Tibial nerve (tissue), 4 donors: ENCODE data around the gene FNBP1L.

Experiments
- CTCF ChIP-seq, 5 experiments: fragments of 200-600 bp in 3 of 5; fragments of 450-650 bp in 2 of 5; sonication (generic) in 3 of 5; IDR thresholded peaks; one replicate each; pipeline ENCODE4 v1.5.1; 2016 to 2019; ENCODE audit warnings: antibody characterized with exemption in 5 of 5, mild to moderate bottlenecking in 3 of 5, moderate library complexity in 2 of 5
- EP300 ChIP-seq, 2 donors: sonication (generic); formaldehyde crosslinking; IDR thresholded peaks; one replicate each; pipeline ENCODE4 v1.6.1; 2017; ENCODE audit warnings: antibody characterized with exemption in 2 of 2, mild to moderate bottlenecking in 1 of 2
- POLR2A ChIP-seq, 2 donors: fragments of 450-650 bp; IDR thresholded peaks; one replicate each; pipeline ENCODE4 v1.6.1; 2017; ENCODE audit warnings: antibody characterized with exemption in 2 of 2, mild to moderate bottlenecking in 2 of 2, moderate library complexity in 2 of 2

- TF ChIP-seq CTCF (IDR thresholded peaks at IDR 0.05): no peak
- no peak for TF ChIP-seq POLR2A (IDR thresholded peaks at IDR 0.05)
- no peak for TF ChIP-seq EP300 (IDR thresholded peaks at IDR 0.05)
These were observed 132.0 kb downstream of the FNBP1L start for GRCh38 chr1:93579891-93580290.
